Endothelial cell of umbilical vein (primary cell): ENCODE data around the gene ZNF142. TPM values are rescaled to one million over a fixed set of nuclear protein-coding genes. Genes with fewer than 3 reads are reported as not detected.

ENCODE experiments used
- BruUV-seq: library from RNA; stranded (reverse); fragments of 400-500 nt; replicated peaks from 2 replicates; lab custom pipeline; 2021; lab: Mats Ljungman, UMichigan
- CTCF ChIA-PET: fragments of 300-600, 350-600 bp; sonication (Branson Sonifier 250); formaldehyde crosslinking; loops from one replicate; lab custom pipeline; 2021; ENCODE audit warnings: antibody characterized with exemption, inconsistent platforms; lab: Charles Lee
- POLR2A ChIA-PET: fragments of 300-600, 350-600 bp; sonication (Branson Sonifier 250); formaldehyde crosslinking; loops from one replicate; lab custom pipeline; 2021; ENCODE audit warnings: antibody characterized with exemption, inconsistent platforms; lab: Charles Lee
- DNase-seq: peaks from one replicate; pipeline ENCODE4 v3.0.0-alpha.2; 2011; ENCODE audit warnings: low read depth, low spot score
- FAIRE-seq: peaks from 2 replicates; lab custom pipeline; 2011; peaks lifted over from hg19 to GRCh38; lab: Jason Lieb, UNC
- H2AFZ ChIP-seq: 2 replicates; pipeline ENCODE4 v1.6.0; 2012; ENCODE audit warnings: low read depth, low read length, control low read depth, inconsistent platforms
- H3K27ac ChIP-seq: 2 replicates; pipeline ENCODE4 v1.5.1; 2011; ENCODE audit warnings: low read depth, mild to moderate bottlenecking, control low read depth, low read length, moderate library complexity; ENCODE audit not compliant: insufficient read depth
- H3K27me3 ChIP-seq, 2 experiments: 2 replicates each; pipeline versions ENCODE4 v1.6.0 to v1.6.1; 2011; ENCODE audit warnings: low read length in 2 of 2, mixed read lengths in 1 of 2; ENCODE audit not compliant: control insufficient read depth in 2 of 2, insufficient read depth in 2 of 2
- H3K36me3 ChIP-seq, 2 experiments: 2 replicates in 1 of 2; 3 replicates in 1 of 2; pipeline ENCODE4 v1.5.1; 2011; ENCODE audit warnings: low read length in 2 of 2, mild to moderate bottlenecking in 1 of 2, moderate library complexity in 1 of 2; ENCODE audit not compliant: control insufficient read depth in 2 of 2, insufficient read depth in 2 of 2; ENCODE audit errors: extremely low read depth in 1 of 2
- H3K4me1 ChIP-seq: 3 replicates; pipeline ENCODE4 v1.5.1; 2011; ENCODE audit warnings: mild to moderate bottlenecking, low read length; ENCODE audit not compliant: control insufficient read depth, insufficient read depth; ENCODE audit errors: extremely low read depth
- H3K4me2 ChIP-seq: 2 replicates; pipeline ENCODE4 v1.6.1; 2011; ENCODE audit warnings: low read length, control low read depth, mixed read lengths; ENCODE audit not compliant: insufficient read depth
- H3K4me3 ChIP-seq, 3 experiments: fragments of 200-600 bp in 1 of 3; sonication (generic), shearing (Covaris generic) in 1 of 3; replicated peaks in 1 of 3; 2 replicates each; pipeline ENCODE4 v1.5.1; 2011 to 2016; ENCODE audit warnings: control low read depth in 3 of 3, low read length in 3 of 3, mild to moderate bottlenecking in 2 of 3, inconsistent platforms in 1 of 3, low read depth in 1 of 3, moderate library complexity in 1 of 3; ENCODE audit not compliant: insufficient read depth in 1 of 3
- H3K79me2 ChIP-seq: 2 replicates; pipeline ENCODE4 v1.6.0; 2012; ENCODE audit warnings: low read length, inconsistent platforms; ENCODE audit not compliant: control insufficient read depth, insufficient read depth
- H3K9ac ChIP-seq: replicated peaks from 2 replicates; pipeline ENCODE3; 2011; ENCODE audit warnings: low read length, control low read depth; ENCODE audit not compliant: insufficient read depth; ENCODE audit errors: extremely low read depth
- H3K9me1 ChIP-seq: replicated peaks from 3 replicates; pipeline ENCODE4 v1.6.0; 2011; ENCODE audit warnings: mild to moderate bottlenecking, low read length; ENCODE audit not compliant: control insufficient read depth, insufficient read depth; ENCODE audit errors: extremely low read depth
- H3K9me3 ChIP-seq: replicated peaks from 2 replicates; pipeline ENCODE4 v1.5.1; 2012; ENCODE audit warnings: low read length, inconsistent platforms; ENCODE audit not compliant: control insufficient read depth, insufficient read depth
- H4K20me1 ChIP-seq: replicated peaks from 2 replicates; pipeline ENCODE3; 2011; ENCODE audit warnings: mild to moderate bottlenecking, low read length; ENCODE audit not compliant: control insufficient read depth, insufficient read depth; ENCODE audit errors: extremely low read depth
- CTCF ChIP-seq, 2 donors: IDR thresholded peaks; 1 replicate in 1 of 2; 2 replicates in 1 of 2; pipeline ENCODE4 v1.5.1; 2011; ENCODE audit warnings: low read length in 2 of 2, mild to moderate bottlenecking in 2 of 2, moderate library complexity in 2 of 2, control low read depth in 1 of 2, inconsistent platforms in 1 of 2, low read depth in 1 of 2; ENCODE audit not compliant: insufficient read depth in 1 of 2; ENCODE audit errors: extremely low read depth in 1 of 2
- EZH2 ChIP-seq: IDR thresholded peaks from 2 replicates; pipeline ENCODE4 v1.6.1; 2012; ENCODE audit warnings: borderline replicate concordance, low read depth, mild to moderate bottlenecking, moderate library complexity, low read length, inconsistent platforms; ENCODE audit not compliant: severe bottlenecking
- FOS ChIP-seq: IDR thresholded peaks from 2 replicates; pipeline ENCODE4 v1.6.1; 2011; ENCODE audit warnings: mild to moderate bottlenecking, low read length, moderate library complexity, borderline replicate concordance; ENCODE audit not compliant: insufficient read depth
- GATA2 ChIP-seq: IDR thresholded peaks from 2 replicates; pipeline ENCODE4 v1.7.0; 2011; ENCODE audit warnings: low read depth, mild to moderate bottlenecking, moderate library complexity, mixed read lengths, low read length; ENCODE audit not compliant: insufficient read length, insufficient read depth
- JUN ChIP-seq: IDR thresholded peaks from 2 replicates; pipeline ENCODE4 v1.6.1; 2011; ENCODE audit warnings: borderline replicate concordance, low read depth; ENCODE audit not compliant: insufficient read length, insufficient read depth
- MAX ChIP-seq: IDR thresholded peaks from 2 replicates; pipeline ENCODE4 v1.6.1; 2011; ENCODE audit not compliant: insufficient read depth, insufficient read length
- MYC ChIP-seq: IDR thresholded peaks from one replicate; pipeline ENCODE4 v1.6.1; 2011; ENCODE audit warnings: mild to moderate bottlenecking, low read depth, low read length
- POLR2A ChIP-seq: IDR thresholded peaks from 2 replicates; pipeline ENCODE4 v1.6.1; 2012; ENCODE audit warnings: low read depth, mild to moderate bottlenecking, control low read depth, low read length
- POLR2AphosphoS5 ChIP-seq: IDR thresholded peaks from 2 replicates; pipeline ENCODE4 v1.6.1; 2012; ENCODE audit warnings: low read depth, mild to moderate bottlenecking, control low read depth, low read length, moderate library complexity; ENCODE audit not compliant: insufficient read depth
- dilution Hi-C: fragments of 300-500 bp; cut with MboI; formaldehyde crosslinking; loops from one replicate; pipeline ENCODE4 v1.15.0; 2019; ENCODE audit warnings: low sequenced_read_pairs; ENCODE audit not compliant: extremely low pct_ligation_motif_present
- intact Hi-C: fragments of 100-400 bp; cut with micrococcal nuclease; formaldehyde crosslinking; loops from one replicate; pipeline ENCODE4 v1.10.0; 2022
- polyA plus RNA-seq, 4 experiments: library from polyadenylated mRNA; depleted of rRNA in 3 of 4; stranded (reverse) in 3 of 4; unstranded in 1 of 4; fragments of >200 nt; gene quantifications; 2 replicates each; pipeline versions ENCODE4 v1.2.1 to v1.2.3, GENCODE V29; 2011 to 2012; ENCODE audit warnings: missing spikeins in 1 of 4
- total RNA-seq: library from RNA; stranded (reverse); gene quantifications from 2 replicates; pipeline ENCODE4 v1.2.3, GENCODE V29; 2021

Gene ZNF142
- total and polyA plus RNA-seq, 2 donors (not counting 3 experiments of a cell fraction or from before 2014, with no cell fraction given), result 14.5 to 34.5 TPM

DNA sequence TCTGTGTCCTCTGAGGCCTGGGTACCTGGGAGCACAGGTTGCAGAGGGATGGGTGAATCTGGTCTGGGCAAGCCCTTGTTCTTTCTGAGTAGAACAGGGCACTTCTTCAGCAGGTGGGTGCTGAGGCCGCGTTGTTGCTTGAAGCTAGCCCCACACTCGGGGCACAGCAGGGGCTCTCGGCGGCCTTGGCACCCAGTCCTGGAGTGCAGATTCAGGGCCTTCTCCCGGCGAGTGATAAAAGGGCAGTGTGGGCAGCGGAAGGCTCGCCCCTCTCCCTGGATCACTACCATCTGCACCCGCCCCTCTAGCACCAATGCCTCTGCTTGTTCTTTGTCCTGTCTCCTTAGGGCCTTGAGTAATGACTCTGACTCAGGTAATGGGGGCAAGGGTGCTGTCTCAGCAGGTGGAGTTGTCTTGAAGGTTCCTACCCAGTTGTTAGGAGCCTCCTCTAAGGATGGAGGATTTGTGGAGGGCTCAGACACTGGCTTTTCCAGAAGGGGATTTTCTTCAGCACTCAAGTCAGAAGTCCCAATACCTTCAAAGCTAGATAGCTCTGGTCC lies 15.6 kb downstream of the ZNF142 start:
- FAIRE-seq (no peak), DNase-seq (no peak)
- no peak overlapping the region for H3K4me2 ChIP-seq
- H3K9me1 ChIP-seq, result no peaks in the 10 kb centered on the region
- no TSS peak for BruUV-seq
- no peak overlapping the region for H3K4me3 ChIP-seq
- TF ChIP-seq EZH2 (no peak), POLR2AphosphoS5 (no peak), JUN (no peak), FOS (no peak), MYC (no peak), CTCF (IDR thresholded peaks at IDR 0.05; ENCODE audit: extremely low read depth in 1 of 2, insufficient read depth in 1 of 2, low read depth in 1 of 2, low read length in 2 of 2) (no peak), POLR2A (no peak), MAX (no peak), GATA2 (no peak)
- H3K4me1 ChIP-seq, result peaks cover 6% of the 10 kb centered on the region
- no peaks in the 10 kb centered on the region for H3K27me3 ChIP-seq
- peaks cover 9% of the 10 kb centered on the region for H3K79me2 ChIP-seq
- dilution Hi-C loops (no loop called here), intact Hi-C loops (no loop called here)
- H3K27ac ChIP-seq, result no peak overlapping the region
- CTCF ChIA-PET, result no interaction called here
- H3K9ac ChIP-seq, result no peak overlapping the region
- peaks cover 24 to 52% of the 10 kb centered on the region in 2 experiments for H3K36me3 ChIP-seq
- H2AFZ ChIP-seq, result no peak overlapping the region
- no peaks in the 10 kb centered on the region for H4K20me1 ChIP-seq
- no peaks in the 10 kb centered on the region for H3K9me3 ChIP-seq
- POLR2A ChIA-PET, result no interaction called here
